GM12878 (cell line): ENCODE data around the gene PHLDA3. TPM values are rescaled to one million over a fixed set of nuclear protein-coding genes. Genes with fewer than 3 reads are reported as not detected.

Experiments used
- ATAC-seq: fragments of 200-7000 bp; cut with Tn5 transposase; 3 replicates; pipeline ENCODE4 v1.9.1; 2020; ENCODE audit warnings: mild to moderate bottlenecking, moderate library complexity
- BruUV-seq: library from RNA; stranded (reverse); fragments of 400-500 nt; replicated peaks from 2 replicates; lab custom pipeline; 2021; lab: Mats Ljungman, UMichigan
- CTCF ChIA-PET: fragments of 300-600 bp; sonication (Branson Sonifier 250); formaldehyde crosslinking; extraction: SDS; loops from one replicate; lab custom pipeline; 2021; ENCODE audit warnings: inconsistent platforms; lab: Yijun Ruan, JAX
- POLR2A ChIA-PET: fragments of 350-600 bp; formaldehyde crosslinking; extraction: SDS; loops from one replicate; lab custom pipeline; 2021; ENCODE audit warnings: inconsistent platforms; lab: Charles Lee
- RAD21 ChIA-PET: fragments of 300-600 bp; sonication (Branson Sonifier 250); formaldehyde crosslinking; loops from one replicate; lab custom pipeline; 2023; ENCODE audit warnings: antibody characterized with exemption; ENCODE audit not compliant: unreplicated experiment; lab: Charles Lee
- SMC1A ChIA-PET: fragments of 300-600 bp; sonication (Branson Sonifier 250); formaldehyde crosslinking; loops from one replicate; lab custom pipeline; 2023; ENCODE audit not compliant: unreplicated experiment, uncharacterized antibody; lab: Charles Lee
- DNase-seq: peaks from one replicate; pipeline ENCODE4 v3.0.0-alpha.2; 2011; ENCODE audit warnings: low read depth, low spot score
- FAIRE-seq: peaks from 3 replicates; lab custom pipeline; 2011; peaks lifted over from hg19 to GRCh38; lab: Jason Lieb, UNC
- H2AFZ ChIP-seq: 2 replicates; pipeline ENCODE4 v1.6.0; 2011; ENCODE audit warnings: low read depth, low read length, control low read depth; ENCODE audit not compliant: control insufficient read depth
- H3K27ac ChIP-seq: 2 replicates; pipeline ENCODE4 v1.5.1; 2011; ENCODE audit warnings: control low read depth; ENCODE audit not compliant: control insufficient read depth, insufficient read depth
- H3K27me3 ChIP-seq, 2 experiments: replicated peaks in 1 of 2; 2 replicates each; pipeline versions ENCODE4 v1.6.0 to v1.6.1; 2011; ENCODE audit warnings: low read length in 1 of 2; ENCODE audit not compliant: control insufficient read depth in 2 of 2, insufficient read depth in 2 of 2
- H3K36me3 ChIP-seq, 2 experiments: 2 replicates each; pipeline ENCODE4 v1.5.1; 2011; ENCODE audit warnings: low read length in 1 of 2; ENCODE audit not compliant: control insufficient read depth in 2 of 2, insufficient read depth in 2 of 2
- H3K4me1 ChIP-seq: 2 replicates; pipeline ENCODE4 v1.6.1; 2011; ENCODE audit warnings: mild to moderate bottlenecking, low read length, moderate library complexity, mixed read lengths; ENCODE audit not compliant: control insufficient read depth, insufficient read depth
- H3K4me2 ChIP-seq: 2 replicates; pipeline ENCODE4 v1.6.0; 2011; ENCODE audit warnings: control low read depth; ENCODE audit not compliant: control insufficient read depth, insufficient read depth
- H3K4me3 ChIP-seq: fragments of 200-600 bp; sonication (generic); 2 replicates; pipeline ENCODE4 v1.5.1; 2016
- H3K79me2 ChIP-seq: 2 replicates; pipeline ENCODE4 v1.6.0; 2011; ENCODE audit warnings: low read length; ENCODE audit not compliant: control insufficient read depth, insufficient read depth
- H3K9ac ChIP-seq: 2 replicates; pipeline ENCODE4 v1.8.0; 2011; ENCODE audit warnings: low read length, control low read depth, mixed read lengths; ENCODE audit not compliant: control insufficient read depth, insufficient read depth
- H3K9me3 ChIP-seq: replicated peaks from 3 replicates; pipeline ENCODE4 v1.5.1; 2011; ENCODE audit warnings: mild to moderate bottlenecking, low read length; ENCODE audit not compliant: control insufficient read depth, insufficient read depth
- H4K20me1 ChIP-seq: 2 replicates; pipeline ENCODE4 v1.6.0; 2011; ENCODE audit not compliant: control insufficient read depth, insufficient read depth
- CHD4 ChIP-seq: fragments of 200-600 bp; sonication (generic); IDR thresholded peaks from 2 replicates; pipeline ENCODE4 v1.6.1; 2016; ENCODE audit warnings: mild to moderate bottlenecking
- ELK1 ChIP-seq: IDR thresholded peaks from 2 replicates; pipeline ENCODE4 v1.6.1; 2012; ENCODE audit warnings: low read depth, low read length, improper control_type of control experiment
- GATAD2B ChIP-seq: fragments of 450-650 bp; conservative IDR thresholded peaks from 2 replicates; pipeline ENCODE4 v1.6.1; 2017; ENCODE audit warnings: low read depth, mild to moderate bottlenecking, moderate library complexity
- HDGF ChIP-seq: fragments of 450-650 bp; IDR thresholded peaks from 2 replicates; pipeline ENCODE4 v1.6.1; 2016; ENCODE audit warnings: antibody characterized with exemption
- MLLT1 ChIP-seq: fragments of 450-650 bp; IDR thresholded peaks from 2 replicates; pipeline ENCODE4 v1.6.1; 2016; ENCODE audit warnings: mild to moderate bottlenecking
- PAX8 ChIP-seq: fragments of 450-650 bp; IDR thresholded peaks from 2 replicates; pipeline ENCODE4 v1.6.1; 2017; ENCODE audit warnings: mild to moderate bottlenecking, moderate library complexity
- TCF7 ChIP-seq: IDR thresholded peaks from 2 replicates; pipeline ENCODE4 v1.6.1; 2014; ENCODE audit warnings: antibody characterized with exemption, borderline replicate concordance
- ZNF592 ChIP-seq: fragments of 450-650 bp; IDR thresholded peaks from 2 replicates; pipeline ENCODE4 v1.6.1; 2017; ENCODE audit warnings: mild to moderate bottlenecking, moderate library complexity
- WGBS: methylation state at CpG from one replicate; pipeline ENCODE4 v1.1.6; 2016; ENCODE audit warnings: low lambda C conversion rate; ENCODE audit not compliant: insufficient replicate concordance, insufficient coverage; ENCODE audit errors: missing lambda C conversion rate; 5-methylcytosine and 5-hydroxymethylcytosine counted together
- in situ Hi-C: fragments of 300-500 bp; cut with MboI; formaldehyde crosslinking; loops from 9 replicates; pipeline ENCODE4 v1.14.3; 2018; ENCODE audit warnings: mixed read lengths
- intact Hi-C: fragments of 100-400 bp; cut with micrococcal nuclease; formaldehyde crosslinking; loops from one replicate; pipeline ENCODE4 v1.14.2; 2022; ENCODE audit not compliant: unreplicated experiment
- polyA plus RNA-seq, 11 experiments: library from polyadenylated mRNA; depleted of rRNA in 4 of 11; unstranded in 6 of 11; stranded (reverse) in 5 of 11; fragments of >200 nt; fragmentation: Nextera tagmentation in 4 of 11; fragmentation: Illumina TruSeq in 1 of 11; extraction: Ambion mirVana in 4 of 11; extraction: Trizol in 1 of 11; gene quantifications; 1 replicate in 1 of 11; 2 replicates in 10 of 11; pipeline versions ENCODE4 v1.2.1 to v1.2.3, GENCODE V29; 2011 to 2016; ENCODE audit warnings: inconsistent platforms in 2 of 11, missing spikeins in 2 of 11, low read depth in 1 of 11
- total RNA-seq, 4 experiments: library from RNA; depleted of rRNA in 3 of 4; stranded (reverse); fragments of >200 nt in 3 of 4; fragmentation: Illumina TruSeq in 1 of 4; extraction: Trizol in 1 of 4; gene quantifications; 2 replicates each; pipeline versions ENCODE4 v1.2.1 to v1.2.3, GENCODE V29; 2013 to 2021
- TF ChIP-seq, protein P1 (sequence below): fragments of 450-650 bp; IDR thresholded peaks from 2 replicates; pipeline ENCODE4 v1.6.1; 2018; ENCODE audit warnings: borderline replicate concordance, mild to moderate bottlenecking; ENCODE audit not compliant: partially characterized antibody
- TF ChIP-seq, protein P2 (sequence below): fragments of 450-650 bp; conservative IDR thresholded peaks from 2 replicates; pipeline ENCODE4 v1.6.1; 2017; ENCODE audit warnings: mild to moderate bottlenecking, moderate library complexity

The PHLDA3 gene
- total and polyA plus RNA-seq, 10 of the 15 experiments (the other 5 are each of a cell fraction or from before 2014, with no cell fraction given) = 0.60 to 57.4 (median 21.8) TPM

DNA sequence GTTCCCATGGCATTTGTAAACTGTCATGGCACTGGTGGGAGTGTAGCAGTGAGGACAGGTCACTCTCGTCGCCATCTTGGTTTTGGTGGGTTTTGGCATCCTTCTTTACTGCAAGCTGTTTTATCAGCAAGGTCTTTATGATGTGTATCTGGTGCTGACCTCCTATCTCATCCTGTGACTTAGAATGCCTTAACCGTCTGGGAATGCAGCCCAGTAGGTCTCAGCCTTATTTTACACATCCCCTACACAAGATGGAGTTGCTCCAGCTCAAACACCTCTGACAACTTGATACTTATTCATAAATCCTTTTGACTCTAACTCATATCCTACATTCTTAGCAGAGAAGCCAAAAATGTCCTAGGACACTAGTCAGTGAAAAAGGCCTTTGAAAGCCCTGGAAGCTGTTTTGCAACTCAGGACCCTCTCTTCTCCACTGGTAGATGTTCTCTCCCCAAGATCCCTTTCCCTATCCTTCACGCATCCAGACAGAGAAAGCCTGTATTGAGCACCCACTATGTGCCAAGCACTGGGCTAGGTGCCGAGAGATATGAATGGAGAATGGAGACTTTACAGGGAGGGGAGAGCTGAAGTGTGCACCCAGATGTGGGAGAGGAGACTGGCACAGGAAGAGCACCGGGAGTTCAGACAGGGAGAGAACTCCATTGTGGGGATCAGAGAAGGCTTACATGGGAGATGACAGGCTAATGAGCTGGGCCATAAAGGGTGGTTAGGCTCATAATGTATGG lies 44.7 kb upstream of the PHLDA3 start:
- in situ Hi-C loops (loop anchor here (5.0 kb wide), 1 partner anchor 66 kb away; no protein-coding TSS in a partner anchor), intact Hi-C loops (loop anchor here (1.0 to 10.0 kb wide), 3 partner anchors 31 to 259 kb away; no protein-coding TSS in a partner anchor)
- ChIA-PET CTCF (interaction anchor here (0.8 to 11.2 kb wide), 29 partner anchors 10 to 364 kb away, joined by 3 to 814 read pairs (median 9); partner anchors contain the start of gene PHLDA3), POLR2A (interaction anchor here (0.5 to 5.0 kb wide), 4 partner anchors 32 to 670 kb away, joined by 3 to 68 read pairs (median 18); no protein-coding TSS in a partner anchor), RAD21 (interaction anchor here (0.7 to 15.3 kb wide), 12 partner anchors 10 to 279 kb away, joined by 3 to 505 read pairs (median 15); partner anchors contain the start of gene PHLDA3), SMC1A (interaction anchor here (0.9 to 18.7 kb wide), 17 partner anchors 8 to 165 kb away, joined by 3 to 514 read pairs (median 6); no protein-coding TSS in a partner anchor)
- Histone ChIP-seq H3K4me3 (no peak overlapping the region), H3K9me3 (no peaks in the 10 kb centered on the region), H3K4me1 (peaks cover 33% of the 10 kb centered on the region), H3K27me3 (no peaks in the 10 kb centered on the region), H3K79me2 (no peaks in the 10 kb centered on the region), H3K27ac (no peak overlapping the region), H4K20me1 (peaks cover 3% of the 10 kb centered on the region; the same call in 1 of the 2 replicates), H3K36me3 (no peaks in the 10 kb centered on the region), H2AFZ (no peak overlapping the region), H3K4me2 (no peak overlapping the region), H3K9ac (no peak overlapping the region)
- no TSS peak for BruUV-seq
- no peak for FAIRE-seq
- no peak for ATAC-seq
- 96% methylated on average over 6 of the region's 6 CpGs for WGBS
- DNase-seq = no peak
- TF ChIP-seq ELK1 = no peak
- no peak for TF ChIP-seq HDGF
- TF ChIP-seq GATAD2B = no peak
- no peak for TF ChIP-seq MLLT1
- TF ChIP-seq, protein P1, sequence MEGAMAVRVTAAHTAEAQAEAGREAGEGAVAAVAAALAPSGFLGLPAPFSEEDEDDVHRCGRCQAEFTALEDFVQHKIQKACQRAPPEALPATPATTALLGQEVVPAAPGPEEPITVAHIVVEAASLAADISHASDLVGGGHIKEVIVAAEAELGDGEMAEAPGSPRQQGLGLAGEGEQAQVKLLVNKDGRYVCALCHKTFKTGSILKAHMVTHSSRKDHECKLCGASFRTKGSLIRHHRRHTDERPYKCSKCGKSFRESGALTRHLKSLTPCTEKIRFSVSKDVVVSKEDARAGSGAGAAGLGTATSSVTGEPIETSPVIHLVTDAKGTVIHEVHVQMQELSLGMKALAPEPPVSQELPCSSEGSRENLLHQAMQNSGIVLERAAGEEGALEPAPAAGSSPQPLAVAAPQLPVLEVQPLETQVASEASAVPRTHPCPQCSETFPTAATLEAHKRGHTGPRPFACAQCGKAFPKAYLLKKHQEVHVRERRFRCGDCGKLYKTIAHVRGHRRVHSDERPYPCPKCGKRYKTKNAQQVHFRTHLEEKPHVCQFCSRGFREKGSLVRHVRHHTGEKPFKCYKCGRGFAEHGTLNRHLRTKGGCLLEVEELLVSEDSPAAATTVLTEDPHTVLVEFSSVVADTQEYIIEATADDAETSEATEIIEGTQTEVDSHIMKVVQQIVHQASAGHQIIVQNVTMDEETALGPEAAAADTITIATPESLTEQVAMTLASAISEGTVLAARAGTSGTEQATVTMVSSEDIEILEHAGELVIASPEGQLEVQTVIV = no peak
- TF ChIP-seq ZNF592 = no peak
- TF ChIP-seq, protein P2, sequence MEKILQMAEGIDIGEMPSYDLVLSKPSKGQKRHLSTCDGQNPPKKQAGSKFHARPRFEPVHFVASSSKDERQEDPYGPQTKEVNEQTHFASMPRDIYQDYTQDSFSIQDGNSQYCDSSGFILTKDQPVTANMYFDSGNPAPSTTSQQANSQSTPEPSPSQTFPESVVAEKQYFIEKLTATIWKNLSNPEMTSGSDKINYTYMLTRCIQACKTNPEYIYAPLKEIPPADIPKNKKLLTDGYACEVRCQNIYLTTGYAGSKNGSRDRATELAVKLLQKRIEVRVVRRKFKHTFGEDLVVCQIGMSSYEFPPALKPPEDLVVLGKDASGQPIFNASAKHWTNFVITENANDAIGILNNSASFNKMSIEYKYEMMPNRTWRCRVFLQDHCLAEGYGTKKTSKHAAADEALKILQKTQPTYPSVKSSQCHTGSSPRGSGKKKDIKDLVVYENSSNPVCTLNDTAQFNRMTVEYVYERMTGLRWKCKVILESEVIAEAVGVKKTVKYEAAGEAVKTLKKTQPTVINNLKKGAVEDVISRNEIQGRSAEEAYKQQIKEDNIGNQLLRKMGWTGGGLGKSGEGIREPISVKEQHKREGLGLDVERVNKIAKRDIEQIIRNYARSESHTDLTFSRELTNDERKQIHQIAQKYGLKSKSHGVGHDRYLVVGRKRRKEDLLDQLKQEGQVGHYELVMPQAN = no peak
- TF ChIP-seq PAX8 = no peak
- no peak for TF ChIP-seq TCF7
- TF ChIP-seq CHD4 = no peak
